ENCODE results near the gene TBX2. TPM values are rescaled to one million over a fixed set of nuclear protein-coding genes. Genes with fewer than 3 reads are reported as not detected.
A peak's percentile ranks its signal among the peaks of the same experiment; 100 is the strongest.

Gene TBX2
- total RNA-seq, 2 donors from 2014 or later: 35.2 to 49.5 TPM

DNA sequence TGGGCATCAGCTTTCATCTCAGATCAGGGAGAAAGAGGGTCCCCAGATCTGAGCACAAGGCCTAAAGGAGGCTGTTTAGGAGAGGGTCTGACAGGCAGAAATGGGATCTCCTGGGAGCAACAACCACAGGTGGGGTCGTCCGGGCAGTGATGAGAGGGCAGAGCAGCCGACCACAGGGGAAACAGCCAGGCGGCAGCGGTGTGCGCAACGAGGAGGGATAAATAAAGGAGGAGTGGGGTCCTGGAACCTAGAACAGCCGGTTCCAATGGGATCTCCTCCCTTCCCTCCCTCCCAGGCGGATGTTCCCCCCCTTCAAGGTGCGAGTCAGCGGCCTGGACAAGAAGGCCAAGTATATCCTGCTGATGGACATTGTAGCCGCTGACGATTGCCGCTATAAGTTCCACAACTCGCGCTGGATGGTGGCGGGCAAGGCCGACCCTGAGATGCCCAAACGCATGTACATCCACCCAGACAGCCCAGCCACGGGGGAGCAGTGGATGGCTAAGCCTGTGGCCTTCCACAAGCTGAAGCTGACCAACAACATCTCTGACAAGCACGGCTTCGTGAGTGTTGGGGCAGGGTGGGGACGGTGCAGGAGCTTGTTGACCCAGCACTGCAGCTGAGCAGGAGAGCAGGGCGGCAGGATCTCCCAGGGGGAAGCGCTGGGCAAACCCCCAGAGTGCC, 1.9 kb downstream of the TBX2 start:
- Histone ChIP-seq H3K4me3 (peak overlapping the region; percentile 87), H3K36me3 (peaks cover 9% of the 10 kb centered on the region), H3K4me1 (ENCODE audit: control insufficient read depth in 1 of 2, low read depth in 2 of 2) (peaks cover 9 to 64% of the 10 kb centered on the region in 2 donors), H3K9me3 (no peaks in the 10 kb centered on the region), H3K27me3 (replicated peaks; ENCODE audit: insufficient read depth) (no peaks in the 10 kb centered on the region), H3K27ac (peak overlapping the region; percentile 79 to 89)
- TF ChIP-seq, protein P1, sequence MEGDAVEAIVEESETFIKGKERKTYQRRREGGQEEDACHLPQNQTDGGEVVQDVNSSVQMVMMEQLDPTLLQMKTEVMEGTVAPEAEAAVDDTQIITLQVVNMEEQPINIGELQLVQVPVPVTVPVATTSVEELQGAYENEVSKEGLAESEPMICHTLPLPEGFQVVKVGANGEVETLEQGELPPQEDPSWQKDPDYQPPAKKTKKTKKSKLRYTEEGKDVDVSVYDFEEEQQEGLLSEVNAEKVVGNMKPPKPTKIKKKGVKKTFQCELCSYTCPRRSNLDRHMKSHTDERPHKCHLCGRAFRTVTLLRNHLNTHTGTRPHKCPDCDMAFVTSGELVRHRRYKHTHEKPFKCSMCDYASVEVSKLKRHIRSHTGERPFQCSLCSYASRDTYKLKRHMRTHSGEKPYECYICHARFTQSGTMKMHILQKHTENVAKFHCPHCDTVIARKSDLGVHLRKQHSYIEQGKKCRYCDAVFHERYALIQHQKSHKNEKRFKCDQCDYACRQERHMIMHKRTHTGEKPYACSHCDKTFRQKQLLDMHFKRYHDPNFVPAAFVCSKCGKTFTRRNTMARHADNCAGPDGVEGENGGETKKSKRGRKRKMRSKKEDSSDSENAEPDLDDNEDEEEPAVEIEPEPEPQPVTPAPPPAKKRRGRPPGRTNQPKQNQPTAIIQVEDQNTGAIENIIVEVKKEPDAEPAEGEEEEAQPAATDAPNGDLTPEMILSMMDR (IDR thresholded peaks at IDR 0.05): no peak
- ATAC-seq (ENCODE audit: insufficient number of reproducible peaks, low FRiP score, low read depth): no peak
- no peak for DNase-seq (ENCODE audit: low spot score)

DNA sequence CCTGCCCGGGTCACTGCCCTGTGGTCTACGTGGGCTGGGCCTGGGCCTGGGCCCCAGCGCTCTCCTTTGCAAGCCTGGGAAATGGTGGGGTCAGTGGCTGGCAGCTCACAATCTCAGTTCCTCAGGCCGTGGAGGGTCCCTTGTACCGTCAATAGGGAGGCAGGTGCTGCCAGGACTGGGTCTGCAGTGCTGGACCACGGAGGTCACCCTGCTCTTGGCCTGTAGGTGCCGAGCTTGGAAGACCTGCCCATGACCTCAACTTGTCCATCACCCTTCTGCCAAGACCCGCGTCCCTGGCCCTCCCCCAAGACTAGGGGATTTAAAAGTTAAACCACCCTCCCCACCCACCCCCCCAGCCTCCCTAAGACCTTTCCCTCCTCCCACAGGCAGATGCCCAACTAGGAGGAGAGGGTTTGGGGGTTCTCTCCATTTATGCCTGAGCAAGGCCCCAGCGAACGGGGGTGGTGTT, 2.5 kb downstream of the TBX2 start:
- H3K4me3 ChIP-seq: peak overlapping the region; percentile 87

DNA sequence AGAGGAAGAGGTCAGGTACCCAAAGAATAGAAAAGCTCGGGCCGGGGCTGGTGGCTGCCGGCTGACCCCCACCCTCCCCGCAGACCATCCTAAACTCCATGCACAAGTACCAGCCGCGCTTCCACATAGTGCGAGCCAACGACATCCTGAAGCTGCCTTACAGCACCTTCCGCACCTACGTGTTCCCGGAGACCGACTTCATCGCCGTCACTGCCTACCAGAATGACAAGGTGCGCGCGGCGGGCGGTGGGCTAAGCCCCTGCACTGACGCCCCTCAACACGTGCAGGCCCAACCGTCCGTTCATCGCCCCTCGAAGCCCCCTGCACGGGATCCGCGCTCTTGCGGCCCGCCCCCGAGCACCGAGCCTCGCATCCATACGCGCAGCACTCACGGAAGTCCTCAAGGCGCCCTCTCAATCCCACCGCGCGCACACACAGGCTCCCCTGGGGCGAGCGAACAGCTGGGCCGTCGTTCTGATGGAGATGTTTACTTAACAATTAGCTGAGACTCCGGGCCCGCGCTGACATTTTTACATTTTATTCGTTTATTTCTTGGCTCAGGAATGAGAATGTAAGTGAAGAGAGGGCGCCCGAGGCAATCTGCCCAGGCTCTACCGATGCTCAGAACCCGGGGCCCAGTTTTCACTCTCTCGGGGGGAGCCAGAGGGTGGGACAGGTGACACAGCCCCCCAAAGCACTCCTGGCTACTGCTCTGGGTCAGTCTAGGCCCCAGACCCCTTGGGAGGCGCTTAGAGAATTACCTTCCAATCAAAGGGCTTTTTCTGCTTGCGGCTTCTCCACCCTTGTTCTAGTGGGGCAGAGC, 3.5 kb downstream of the TBX2 start:
- Histone ChIP-seq H3K9me3 (no peaks in the 10 kb centered on the region), H3K27me3 (replicated peaks; ENCODE audit: insufficient read depth) (no peaks in the 10 kb centered on the region), H3K36me3 (peaks cover 9% of the 10 kb centered on the region), H3K4me1 (ENCODE audit: control insufficient read depth in 1 of 2, low read depth in 2 of 2) (peaks cover 5 to 64% of the 10 kb centered on the region in 2 donors), H3K4me3 (peak overlapping the region; percentile 87), H3K27ac (peak overlapping the region; percentile 49 to 63)
- ATAC-seq (ENCODE audit: insufficient number of reproducible peaks, low FRiP score, low read depth): no peak
- TF ChIP-seq, protein P1 (IDR thresholded peaks at IDR 0.05): no peak
- no peak for DNase-seq (ENCODE audit: low spot score)

More for the DNA sequence above, 2.5 kb downstream of the TBX2 start:
- no peak for DNase-seq (ENCODE audit: low spot score)
- ATAC-seq (ENCODE audit: insufficient number of reproducible peaks, low FRiP score, low read depth): no peak
- Histone ChIP-seq H3K4me1 (ENCODE audit: control insufficient read depth in 1 of 2, low read depth in 2 of 2) (peaks cover 5 to 63% of the 10 kb centered on the region in 2 donors), H3K36me3 (peaks cover 9% of the 10 kb centered on the region), H3K27me3 (replicated peaks; ENCODE audit: insufficient read depth) (no peaks in the 10 kb centered on the region), H3K9me3 (no peaks in the 10 kb centered on the region), H3K27ac (peak overlapping the region; percentile 63 to 89)
- TF ChIP-seq, protein P1 (IDR thresholded peaks at IDR 0.05): no peak

DNA sequence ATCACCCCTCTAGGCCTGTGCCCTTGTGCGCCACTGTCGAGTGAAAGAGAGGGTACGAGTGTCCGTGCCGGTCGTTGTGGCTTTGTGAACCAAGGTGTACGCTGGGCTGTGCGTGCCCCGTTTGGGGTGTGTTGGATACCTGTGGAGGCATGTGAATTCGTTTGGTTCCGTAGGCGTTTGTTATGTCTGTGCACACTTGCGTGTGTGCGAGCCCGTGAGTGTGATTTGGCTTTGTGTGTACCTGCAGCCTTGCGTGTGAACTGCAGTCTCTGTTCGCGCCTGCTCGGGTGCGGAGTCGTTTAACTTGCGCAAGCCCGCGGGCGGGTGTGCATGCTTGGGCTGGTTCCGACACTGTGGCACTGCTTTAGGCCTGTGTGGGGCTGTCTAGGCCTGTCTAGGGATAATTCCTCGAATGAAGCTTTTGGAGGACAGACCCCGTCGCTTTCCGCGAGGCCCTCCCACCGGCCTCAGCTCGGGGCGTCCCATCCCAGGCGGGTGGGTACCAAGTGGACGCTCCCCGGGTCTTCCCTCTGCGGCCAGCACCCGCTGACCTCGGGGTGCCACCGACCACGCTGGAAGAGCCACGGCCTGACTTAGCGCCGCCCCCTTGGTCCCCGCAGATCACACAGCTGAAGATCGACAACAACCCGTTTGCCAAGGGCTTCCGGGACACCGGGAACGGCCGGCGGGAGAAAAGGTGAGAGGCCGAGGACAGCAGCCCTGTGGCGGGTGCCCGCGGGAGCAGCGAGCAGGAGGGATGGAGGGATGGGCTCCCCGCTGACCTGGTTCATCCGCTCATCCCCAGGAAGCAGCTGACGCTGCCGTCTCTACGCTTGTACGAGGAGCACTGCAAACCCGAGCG, 4.4 kb downstream of the TBX2 start:
- peaks cover 10 to 63% of the 10 kb centered on the region in 2 donors for H3K4me1 ChIP-seq (ENCODE audit: control insufficient read depth in 1 of 2, low read depth in 2 of 2)
- no peaks in the 10 kb centered on the region for H3K27me3 ChIP-seq (replicated peaks; ENCODE audit: insufficient read depth)
- TF ChIP-seq, protein P1 (IDR thresholded peaks at IDR 0.05): no peak
- no peak for ATAC-seq (ENCODE audit: insufficient number of reproducible peaks, low FRiP score, low read depth)
- H3K36me3 ChIP-seq: peaks cover 9% of the 10 kb centered on the region
- DNase-seq (ENCODE audit: low spot score): no peak
- H3K4me3 ChIP-seq: peak overlapping the region; percentile 87
- no peaks in the 10 kb centered on the region for H3K9me3 ChIP-seq
- peak overlapping the region; percentile 49 to 52 for H3K27ac ChIP-seq
